Glutamatergic neuron (in vitro differentiated cells): ENCODE measurements around the gene PIPOX. TPM values are rescaled to one million over a fixed set of nuclear protein-coding genes. Genes with fewer than 3 reads are reported as not detected.

Experiments
- DNase-seq: peaks from one replicate; pipeline ENCODE4 v3.0.0; 2022
- H3K27ac Mint-ChIP-seq: one replicate; pipeline ENCODE4 v1.8.0; 2020; ENCODE audit warnings: mild to moderate bottlenecking, mixed read lengths, inconsistent platforms; ENCODE audit not compliant: unreplicated experiment
- H3K27me3 Mint-ChIP-seq: one replicate; pipeline ENCODE4 v1.8.0; 2020; ENCODE audit warnings: mild to moderate bottlenecking, moderate library complexity, mixed read lengths, inconsistent platforms; ENCODE audit not compliant: unreplicated experiment
- H3K36me3 Mint-ChIP-seq: one replicate; pipeline ENCODE4 v1.8.0; 2020; ENCODE audit warnings: mild to moderate bottlenecking, mixed read lengths, inconsistent platforms; ENCODE audit not compliant: unreplicated experiment
- H3K4me1 Mint-ChIP-seq: one replicate; pipeline ENCODE4 v1.8.0; 2020; ENCODE audit warnings: mild to moderate bottlenecking, low read depth, mixed read lengths, inconsistent platforms; ENCODE audit not compliant: unreplicated experiment
- H3K4me3 Mint-ChIP-seq: one replicate; pipeline ENCODE4 v1.8.0; 2020; ENCODE audit warnings: mild to moderate bottlenecking, mixed read lengths, inconsistent platforms; ENCODE audit not compliant: unreplicated experiment
- H3K9me3 Mint-ChIP-seq: one replicate; pipeline ENCODE4 v1.8.0; 2020; ENCODE audit warnings: mild to moderate bottlenecking, moderate library complexity, mixed read lengths, inconsistent platforms; ENCODE audit not compliant: unreplicated experiment
- CTCF ChIP-seq: fragments of 200-600 bp; sonication (generic); IDR thresholded peaks from one replicate; pipeline ENCODE4 v1.5.0; 2021; ENCODE audit not compliant: partially characterized antibody, unreplicated experiment
- total RNA-seq: library from RNA; stranded (reverse); fragmentation: NEBNext Ultra II Directional; extraction: Animal tissue kit (Norgen Biotek cat#: 25700); gene quantifications from one replicate; pipeline ENCODE4 v1.2.1, GENCODE V29; 2021; ENCODE audit not compliant: unreplicated experiment

PIPOX gene
- total RNA-seq, 1 donor from 2014 or later = 1.4 TPM

- no peak for DNase-seq
- Mint-ChIP-seq H3K27ac (peak overlapping the region; percentile 17), H3K36me3 (peaks cover 3% of the 10 kb centered on the region), H3K4me3 (peak overlapping the region; percentile 67), H3K4me1 (peaks cover 3% of the 10 kb centered on the region), H3K9me3 (peaks cover 13% of the 10 kb centered on the region), H3K27me3 (peaks cover 3% of the 10 kb centered on the region)
- TF ChIP-seq CTCF = no peak
Measured at GRCh38 chr17:29089601-29090044, 46.7 kb downstream of the PIPOX start.

GRCh38 chr17:29090108-29090507, 47.2 kb downstream of the PIPOX start:
- DNase-seq = no peak
- peaks cover 13% of the 10 kb centered on the region for H3K9me3 Mint-ChIP-seq
- peaks cover 3% of the 10 kb centered on the region for H3K36me3 Mint-ChIP-seq
- TF ChIP-seq CTCF = no peak
- H3K4me1 Mint-ChIP-seq = peaks cover 3% of the 10 kb centered on the region
- peaks cover 3% of the 10 kb centered on the region for H3K27me3 Mint-ChIP-seq
- no peak overlapping the region for H3K4me3 Mint-ChIP-seq
- H3K27ac Mint-ChIP-seq = peak overlapping the region; percentile 17

- H3K4me1 Mint-ChIP-seq = peaks cover 3% of the 10 kb centered on the region
- no peak for TF ChIP-seq CTCF
- peaks cover 7% of the 10 kb centered on the region for H3K27me3 Mint-ChIP-seq
- no peak overlapping the region for H3K27ac Mint-ChIP-seq
- no peak overlapping the region for H3K4me3 Mint-ChIP-seq
- peaks cover 3% of the 10 kb centered on the region for H3K36me3 Mint-ChIP-seq
- H3K9me3 Mint-ChIP-seq = peaks cover 13% of the 10 kb centered on the region
- DNase-seq = no peak
Measured at GRCh38 chr17:29090750-29091605, 48.0 kb downstream of the PIPOX start.

GRCh38 chr17:29091606-29092289, 48.8 kb downstream of the PIPOX start:
- H3K27me3 Mint-ChIP-seq = peaks cover 9% of the 10 kb centered on the region
- H3K36me3 Mint-ChIP-seq = peaks cover 3% of the 10 kb centered on the region
- no peak for TF ChIP-seq CTCF
- H3K27ac Mint-ChIP-seq = no peak overlapping the region
- DNase-seq = no peak
- H3K4me1 Mint-ChIP-seq = peaks cover 5% of the 10 kb centered on the region
- H3K4me3 Mint-ChIP-seq = no peak overlapping the region
- H3K9me3 Mint-ChIP-seq = peaks cover 8% of the 10 kb centered on the region
